Mucosa of stomach (tissue), 1 donor: Measurements from ENCODE around the gene RAMP2.
A peak's percentile ranks its signal among the peaks of the same experiment; 100 is the strongest.
"Not testable (repeated sequence)": the region's sequence is repeated elsewhere in the genome, so short reads cannot be mapped to it uniquely, and the experiment has no call there.

ENCODE experiments used
- H3K27me3 ChIP-seq: one replicate; pipeline ENCODE4 v1.7.0; 2013; ENCODE audit warnings: mild to moderate bottlenecking, low read length; ENCODE audit not compliant: control insufficient read depth, insufficient read depth
- H3K36me3 ChIP-seq: one replicate; pipeline ENCODE4 v1.7.0; 2013; ENCODE audit warnings: low read length; ENCODE audit not compliant: control insufficient read depth, insufficient read depth
- H3K4me1 ChIP-seq: one replicate; pipeline ENCODE4 v1.7.0; 2013; ENCODE audit warnings: mild to moderate bottlenecking, low read length; ENCODE audit not compliant: control insufficient read depth, insufficient read depth
- H3K4me3 ChIP-seq: one replicate; pipeline ENCODE4 v1.7.0; 2013; ENCODE audit warnings: low read length
- H3K9ac ChIP-seq: one replicate; pipeline ENCODE4 v1.7.0; 2013; ENCODE audit warnings: mild to moderate bottlenecking, low read length, moderate library complexity
- H3K9me3 ChIP-seq: one replicate; pipeline ENCODE4 v1.7.0; 2013; ENCODE audit warnings: mild to moderate bottlenecking, low read length, moderate library complexity; ENCODE audit not compliant: control insufficient read depth
- donor health status: Pancreatic carcinoma.

RAMP2 gene, protein sequence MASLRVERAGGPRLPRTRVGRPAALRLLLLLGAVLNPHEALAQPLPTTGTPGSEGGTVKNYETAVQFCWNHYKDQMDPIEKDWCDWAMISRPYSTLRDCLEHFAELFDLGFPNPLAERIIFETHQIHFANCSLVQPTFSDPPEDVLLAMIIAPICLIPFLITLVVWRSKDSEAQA

DNA sequence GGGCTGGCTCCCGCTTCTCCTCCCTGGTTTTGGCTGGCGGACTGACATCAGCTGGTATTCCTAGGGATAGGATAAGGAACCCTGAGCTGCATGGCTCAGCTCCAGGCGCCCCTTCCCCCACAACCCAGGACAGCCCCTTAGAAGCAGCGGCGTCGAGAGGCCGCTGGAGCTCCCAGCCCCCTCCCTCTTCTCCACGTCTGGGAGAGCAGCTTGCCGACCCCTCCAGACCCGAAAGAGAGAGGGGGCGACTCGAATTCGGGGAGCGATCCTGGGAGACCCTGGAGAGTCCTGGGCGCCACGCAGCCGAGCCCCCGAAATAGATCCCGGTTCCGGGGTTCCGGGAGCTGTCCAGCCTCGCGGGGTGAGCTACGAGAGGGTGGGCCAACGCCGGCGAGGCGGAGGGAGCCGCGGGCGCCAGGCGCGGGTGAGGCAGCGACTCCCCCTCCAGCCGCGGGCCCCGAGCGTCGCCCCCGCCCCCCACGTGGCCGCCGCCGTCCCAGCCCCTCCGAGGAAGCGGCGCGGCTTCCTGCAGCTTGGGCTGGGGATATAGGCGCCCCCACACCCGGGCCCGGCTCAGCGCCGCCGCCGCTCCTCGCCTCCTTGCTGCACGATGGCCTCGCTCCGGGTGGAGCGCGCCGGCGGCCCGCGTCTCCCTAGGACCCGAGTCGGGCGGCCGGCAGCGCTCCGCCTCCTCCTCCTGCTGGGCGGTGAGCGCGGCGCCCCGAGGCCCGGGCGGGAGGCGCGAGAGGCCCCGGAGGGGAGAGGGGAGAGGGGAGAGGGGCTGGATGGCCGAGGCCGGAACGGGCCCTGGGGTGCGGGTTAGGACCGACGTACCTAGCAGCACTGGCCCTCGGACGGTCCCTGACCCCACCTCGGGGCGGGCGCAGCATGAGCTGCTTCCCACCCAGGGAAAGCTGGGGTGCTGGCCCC, at the start of gene RAMP2:
Gene RAMP2 (plus strand): TSS at position 576 of the 930 bp plus-strand sequence. CDS start 35 bp downstream, at position 611.
- Histone ChIP-seq H3K9ac (peak within 1 kb of the TSS; percentile 22), H3K27me3 (peaks cover 29% of the 10 kb centered on the region), H3K4me1 (peaks cover 21% of the 10 kb centered on the region), H3K4me3 (no peak within 1 kb of the TSS), H3K9me3 (no peaks in the 10 kb centered on the region), H3K36me3 (no peaks in the 10 kb centered on the region)

DNA sequence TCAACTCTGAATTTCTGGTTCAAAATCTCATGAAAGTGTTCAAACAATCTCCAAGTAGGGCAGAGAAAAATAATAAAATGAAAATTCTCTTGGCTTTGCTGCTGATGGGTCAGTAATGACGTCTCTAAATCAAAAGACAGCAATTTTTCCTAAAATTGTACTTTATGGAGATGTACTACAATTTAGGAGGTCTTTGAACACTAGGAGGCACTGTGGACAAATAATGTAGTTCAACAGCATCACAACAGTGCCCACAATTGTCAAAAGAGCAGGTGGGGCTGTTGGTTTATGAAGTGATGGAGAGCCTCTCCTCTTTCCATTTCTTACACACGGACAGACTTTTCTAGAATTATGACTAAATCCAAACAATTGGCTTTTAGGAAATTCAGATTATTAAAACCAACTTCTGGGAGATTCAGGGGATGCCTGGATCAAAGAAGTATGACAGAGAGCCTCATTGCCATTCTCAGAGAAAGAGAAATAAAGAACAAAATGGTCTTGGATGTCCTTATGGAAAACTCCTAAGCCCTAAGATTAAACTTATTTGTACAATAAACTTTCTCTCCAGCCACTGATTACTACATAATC, 39.9 kb upstream of the RAMP2 start:
- Histone ChIP-seq H3K4me3 (no peak overlapping the region), H3K9ac (no peak overlapping the region), H3K36me3 (peaks cover 6% of the 10 kb centered on the region), H3K9me3 (no peaks in the 10 kb centered on the region), H3K27me3 (no peaks in the 10 kb centered on the region), H3K4me1 (no peaks in the 10 kb centered on the region)

DNA sequence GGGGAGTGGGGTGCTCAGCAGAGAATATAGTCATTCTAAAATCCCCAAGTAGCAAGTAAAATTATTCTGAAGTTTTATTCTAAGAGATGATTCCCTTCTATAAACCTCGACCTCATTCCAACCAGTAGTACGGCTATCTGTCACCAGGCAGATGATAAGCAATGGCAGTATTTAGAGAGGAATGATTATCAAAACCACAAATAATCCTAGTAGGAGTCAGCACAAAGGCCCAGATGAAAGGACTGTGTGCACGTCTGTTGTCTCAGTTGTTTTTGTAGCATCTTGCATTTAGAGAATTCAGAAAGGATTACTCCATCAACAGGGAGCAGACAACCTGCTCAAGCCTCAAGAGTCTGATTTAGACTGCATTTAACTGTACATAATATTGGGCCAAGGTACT, 37.4 kb upstream of the RAMP2 start:
- H3K4me3 ChIP-seq, result no peak overlapping the region
- H3K4me1 ChIP-seq, result no peaks in the 10 kb centered on the region
- no peak overlapping the region for H3K9ac ChIP-seq
- H3K27me3 ChIP-seq, result no peaks in the 10 kb centered on the region
- no peaks in the 10 kb centered on the region for H3K9me3 ChIP-seq
- H3K36me3 ChIP-seq, result peaks cover 6% of the 10 kb centered on the region

DNA sequence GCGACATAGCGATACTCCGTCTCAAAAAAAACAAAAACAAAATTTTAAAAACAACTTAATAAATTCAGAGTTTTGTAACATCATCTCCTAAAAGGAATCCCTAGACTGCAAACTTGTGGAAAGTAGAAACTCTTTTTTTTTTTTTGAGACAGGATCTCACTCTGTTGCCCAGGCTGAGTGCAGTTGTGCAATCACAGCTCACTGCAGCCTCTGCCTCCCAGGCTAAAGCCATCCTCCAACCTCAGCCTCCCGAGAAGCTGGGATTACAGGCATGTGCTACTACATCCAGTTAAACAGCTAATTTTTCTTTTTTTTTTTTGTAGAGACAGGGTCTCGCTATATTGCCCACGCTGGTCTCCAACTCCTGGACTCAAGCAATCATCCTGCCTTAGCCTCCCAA, 35.9 kb upstream of the RAMP2 start:
- Histone ChIP-seq H3K27me3 (no peaks in the 10 kb centered on the region), H3K36me3 (peaks cover 6% of the 10 kb centered on the region), H3K4me1 (no peaks in the 10 kb centered on the region), H3K9ac (no peak overlapping the region), H3K9me3 (no peaks in the 10 kb centered on the region), H3K4me3 (no peak overlapping the region)

DNA sequence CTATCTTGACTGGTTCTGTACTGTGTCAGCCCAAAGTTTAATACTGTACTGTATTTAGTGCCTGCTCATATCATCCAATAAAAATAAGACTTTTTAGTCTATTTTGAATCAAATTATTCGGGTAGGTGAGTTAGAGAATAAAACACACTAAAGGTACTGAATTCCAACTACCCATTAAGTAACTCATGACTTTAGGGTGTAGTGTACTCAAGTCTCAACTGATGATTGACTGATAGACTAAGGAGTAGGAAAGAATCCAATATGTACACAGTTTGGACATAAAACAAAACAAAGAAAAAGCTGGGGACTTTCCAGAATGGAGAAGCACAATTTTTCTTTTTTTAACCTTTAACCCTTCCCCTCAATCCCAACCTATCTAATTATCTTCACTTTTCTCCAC, 20.3 kb upstream of the RAMP2 start:
- Histone ChIP-seq H3K4me3 (no peak overlapping the region), H3K9ac (no peak overlapping the region), H3K4me1 (peaks cover 4% of the 10 kb centered on the region), H3K9me3 (no peaks in the 10 kb centered on the region), H3K36me3 (no peaks in the 10 kb centered on the region), H3K27me3 (no peaks in the 10 kb centered on the region)

DNA sequence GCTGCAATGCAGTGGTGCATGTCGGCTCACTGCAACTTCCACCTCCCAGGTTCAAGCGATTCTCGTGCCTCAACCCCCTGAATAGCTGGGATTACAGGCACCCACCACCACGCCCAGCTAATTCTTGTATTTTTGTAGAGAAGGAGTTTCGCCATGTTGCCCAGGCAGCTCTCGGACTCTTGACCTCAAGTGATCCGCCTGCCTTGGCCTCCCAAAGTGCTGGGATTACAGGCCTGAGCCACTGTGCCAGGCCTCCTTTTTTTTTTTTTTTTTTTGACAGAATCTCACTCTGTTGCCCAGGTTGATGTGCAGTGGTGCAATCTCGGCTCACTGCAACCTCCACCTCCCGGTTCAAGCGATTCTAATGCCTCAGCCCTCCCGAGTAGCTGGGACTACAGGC, 18.1 kb upstream of the RAMP2 start:
- not testable (repeated sequence) for H3K36me3 ChIP-seq, H3K9ac ChIP-seq, H3K4me3 ChIP-seq, H3K27me3 ChIP-seq, H3K4me1 ChIP-seq, H3K9me3 ChIP-seq

DNA sequence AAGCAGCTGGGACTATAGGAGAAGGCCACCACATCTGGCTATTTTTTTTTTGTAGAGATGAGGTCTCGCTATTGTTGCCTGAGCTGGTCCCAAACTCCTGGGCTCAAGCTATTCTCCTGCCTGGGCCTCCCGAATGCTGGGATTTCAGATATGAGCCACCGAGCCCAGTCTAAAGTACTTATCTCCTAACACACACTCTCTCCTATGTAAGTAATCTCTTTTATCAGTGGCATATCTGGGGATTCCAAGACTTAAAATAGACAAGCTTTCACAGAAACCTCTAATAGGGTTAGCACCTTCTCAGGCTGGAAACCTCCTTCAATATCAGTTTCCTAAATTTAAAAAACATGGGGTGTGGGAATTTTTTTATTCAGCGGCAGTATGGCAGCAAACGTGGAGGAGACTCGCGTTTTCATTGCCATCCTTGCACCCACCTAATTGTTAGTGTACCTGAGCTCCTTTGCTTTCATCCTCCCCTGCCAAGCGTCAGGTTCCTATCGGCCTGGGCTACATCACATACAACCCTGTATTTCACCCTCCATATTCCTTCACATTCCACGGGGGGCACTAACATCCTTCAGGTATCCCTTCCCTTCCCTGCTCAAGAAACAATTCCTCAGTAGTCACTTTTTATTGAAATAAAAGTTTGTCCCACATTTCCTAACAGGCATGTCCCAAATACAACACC, 17.3 kb upstream of the RAMP2 start:
- Histone ChIP-seq H3K9me3 (no peaks in the 10 kb centered on the region), H3K27me3 (no peaks in the 10 kb centered on the region), H3K36me3 (no peaks in the 10 kb centered on the region), H3K9ac (peak overlapping the region; percentile 85), H3K4me1 (peaks cover 4% of the 10 kb centered on the region), H3K4me3 (peak overlapping the region; percentile 42)

DNA sequence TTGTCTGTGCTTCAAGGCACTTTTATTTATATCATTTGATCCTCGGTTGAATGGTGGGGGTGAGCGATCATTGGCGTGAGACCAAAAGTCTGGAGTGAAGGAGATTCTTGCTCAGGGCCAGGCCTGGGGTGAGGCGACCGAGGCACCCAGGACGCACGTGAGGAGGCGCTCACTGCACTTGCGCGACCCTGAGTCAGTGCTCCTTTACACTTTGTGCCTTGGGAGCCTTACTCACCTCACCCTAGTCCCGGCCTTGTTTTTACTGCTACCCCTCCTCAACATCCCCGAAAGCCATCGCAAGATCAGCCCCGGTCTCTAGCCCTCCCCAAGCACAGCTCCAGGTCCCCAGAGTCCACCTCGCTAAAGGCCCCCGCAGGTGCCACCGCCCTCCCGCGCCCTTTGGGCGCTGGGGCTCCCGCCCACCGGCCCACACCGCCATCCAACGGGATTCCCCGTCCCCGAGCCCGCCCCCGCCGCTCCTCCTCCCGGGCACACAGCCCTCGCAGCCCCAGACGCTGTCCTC, 16.7 kb upstream of the RAMP2 start:
- no peaks in the 10 kb centered on the region for H3K36me3 ChIP-seq
- peak overlapping the region; percentile 85 for H3K9ac ChIP-seq
- H3K4me1 ChIP-seq, result peaks cover 4% of the 10 kb centered on the region
- no peaks in the 10 kb centered on the region for H3K27me3 ChIP-seq
- H3K9me3 ChIP-seq, result no peaks in the 10 kb centered on the region
- peak overlapping the region; percentile 42 for H3K4me3 ChIP-seq

DNA sequence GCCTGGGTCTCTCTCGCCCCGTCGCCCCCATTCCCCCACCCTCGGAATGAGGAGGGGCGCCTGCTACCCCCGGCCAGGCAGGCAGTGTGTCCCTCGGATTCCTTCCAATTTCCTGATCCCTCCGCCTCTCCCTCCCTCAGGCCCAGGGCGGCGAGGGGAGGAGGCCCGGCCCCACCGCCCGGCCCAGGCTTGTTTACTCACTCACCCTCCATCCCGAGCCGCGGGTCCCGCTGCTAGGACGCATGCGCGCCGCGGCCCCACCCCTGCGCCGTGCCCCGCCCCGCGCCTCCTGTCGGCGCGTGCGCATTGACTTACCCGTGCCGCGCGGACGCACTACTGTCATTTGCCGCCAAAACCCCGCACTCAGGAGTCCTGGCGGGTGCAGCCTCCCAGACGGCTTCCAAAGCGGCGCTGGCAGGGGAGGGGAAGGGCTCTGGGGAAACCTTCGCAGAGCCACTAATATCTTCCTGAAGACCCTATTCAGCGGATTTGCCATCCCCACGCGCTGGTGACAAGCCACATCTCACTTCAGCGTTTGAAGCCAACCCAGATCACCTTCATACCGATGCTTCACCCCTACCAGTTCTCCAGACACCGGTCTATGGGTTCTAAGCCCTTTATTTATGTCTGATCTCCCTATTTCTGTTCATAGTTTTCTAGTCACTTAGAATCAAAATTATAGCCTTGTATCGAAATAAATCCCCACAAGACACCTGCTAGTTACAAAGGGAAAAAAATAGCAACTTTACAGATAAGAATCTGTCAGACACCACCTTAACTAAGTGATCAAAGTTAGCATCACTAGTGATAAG, 16.0 kb upstream of the RAMP2 start, which contains the start of gene EZH1:
Gene EZH1 (minus strand): TSS at position 235 of the 812 bp plus-strand sequence. CDS start 16,099 bp downstream, outside the sequence.
- Histone ChIP-seq H3K27me3 (no peaks in the 10 kb centered on the region), H3K9ac (peak within 1 kb of the TSS; percentile 85), H3K4me1 (peaks cover 4% of the 10 kb centered on the region), H3K4me3 (peak within 1 kb of the TSS; percentile 42), H3K36me3 (no peaks in the 10 kb centered on the region), H3K9me3 (no peaks in the 10 kb centered on the region)

DNA sequence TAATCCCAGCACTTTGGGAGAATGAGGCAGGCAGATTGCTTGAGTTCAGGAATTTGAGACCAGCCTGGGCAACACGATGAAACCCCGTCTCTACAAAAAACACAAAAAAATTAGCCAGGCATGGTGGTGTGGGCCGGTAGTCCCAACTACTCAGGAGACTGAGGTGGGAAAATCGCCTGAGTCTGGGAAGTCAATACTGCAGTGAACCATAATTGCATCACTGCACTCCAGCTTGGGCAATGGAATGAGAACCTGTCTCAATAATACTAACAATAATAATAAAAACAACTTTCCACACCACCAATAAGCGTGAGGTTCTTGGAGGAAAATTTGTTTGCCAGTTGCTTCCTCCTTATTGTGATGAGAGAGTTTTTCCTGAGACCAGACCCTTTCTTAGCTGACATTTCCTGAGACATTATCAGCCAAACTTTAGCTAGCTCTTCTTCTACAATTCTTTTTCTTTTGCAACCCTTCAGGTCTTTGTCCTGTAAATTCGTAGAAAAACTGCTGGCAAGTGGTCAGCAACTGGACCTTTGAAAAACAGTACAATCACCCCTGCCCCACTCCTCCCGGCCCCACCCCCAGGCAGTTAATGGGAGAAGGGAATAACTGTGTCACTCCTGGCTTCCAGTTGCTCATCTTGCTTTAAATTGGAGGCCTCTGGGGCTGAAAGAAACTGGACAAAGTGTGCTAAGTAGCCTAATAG, 12.7 kb upstream of the RAMP2 start:
- peaks cover 4% of the 10 kb centered on the region for H3K4me1 ChIP-seq

More for the DNA sequence above, 12.7 kb upstream of the RAMP2 start:
- no peaks in the 10 kb centered on the region for H3K36me3 ChIP-seq
- no peak overlapping the region for H3K9ac ChIP-seq
- H3K4me3 ChIP-seq, result no peak overlapping the region
- no peaks in the 10 kb centered on the region for H3K9me3 ChIP-seq
- H3K27me3 ChIP-seq, result no peaks in the 10 kb centered on the region
